ENCODE measurements around the gene FAM114A1.

DNA sequence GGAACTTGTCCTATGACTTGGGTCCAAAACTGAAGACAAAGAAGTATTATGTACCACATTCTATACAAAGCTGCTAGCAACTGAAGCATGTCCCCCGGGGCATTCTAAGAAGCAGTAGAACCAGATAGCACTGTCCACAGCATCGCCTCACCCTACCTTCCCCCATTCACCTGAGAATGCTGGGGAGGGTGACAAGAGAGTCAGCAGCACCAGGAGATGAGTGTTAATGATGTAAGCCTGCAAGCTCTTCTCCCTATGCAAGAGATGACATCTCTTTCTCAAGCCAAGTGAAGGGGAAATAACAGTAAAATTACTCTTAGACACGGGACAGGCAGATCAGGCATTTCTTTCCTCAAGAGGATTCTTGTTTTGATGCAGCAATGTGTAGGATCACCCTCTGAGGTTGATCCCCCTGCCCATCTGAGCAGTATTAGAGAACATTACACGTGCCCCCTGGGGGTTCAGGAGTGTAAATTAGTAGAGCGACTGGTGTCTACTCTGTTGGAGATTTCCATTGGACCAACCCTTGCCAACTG, 49.1 kb upstream of the FAM114A1 start:
- TF ChIP-seq YY1 (IDR thresholded peaks at IDR 0.05; ENCODE audit: insufficient read depth, insufficient read length) (no peak), SUZ12 (IDR thresholded peaks at IDR 0.05; ENCODE audit: extremely low read depth, insufficient read depth, insufficient read length) (no peak)

All from NT2/D1 (cell line).